Fibroblast of skin of back (primary cell): ENCODE results near the gene CNGA1.
"Not testable (repeated sequence)": the region's sequence is repeated elsewhere in the genome, so short reads cannot be mapped to it uniquely, and the experiment has no call there.

Experiments used
- DNase-seq: peaks from one replicate; pipeline ENCODE4 v3.0.0-alpha.2; 2013

CNGA1 gene

DNA sequence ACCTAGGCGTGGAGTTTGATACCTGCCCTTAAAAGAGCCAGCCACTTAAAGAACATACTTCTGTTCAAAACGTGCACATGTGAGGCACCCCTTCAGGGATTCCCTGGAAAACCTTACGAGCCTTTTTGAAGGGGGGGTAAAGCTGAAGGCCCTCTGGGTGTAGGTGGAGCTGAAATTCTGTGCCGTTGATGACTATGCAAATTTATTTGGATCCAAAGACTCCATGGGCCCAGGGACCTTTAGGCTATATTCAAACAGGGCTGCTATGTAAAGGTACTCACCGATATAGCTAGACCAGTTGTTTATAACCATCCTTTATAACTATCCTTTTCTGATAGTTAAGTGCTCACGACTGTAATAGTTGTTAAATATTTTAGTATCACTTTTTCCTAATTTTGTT, 61.8 kb downstream of the CNGA1 start:
- no peak for DNase-seq

DNA sequence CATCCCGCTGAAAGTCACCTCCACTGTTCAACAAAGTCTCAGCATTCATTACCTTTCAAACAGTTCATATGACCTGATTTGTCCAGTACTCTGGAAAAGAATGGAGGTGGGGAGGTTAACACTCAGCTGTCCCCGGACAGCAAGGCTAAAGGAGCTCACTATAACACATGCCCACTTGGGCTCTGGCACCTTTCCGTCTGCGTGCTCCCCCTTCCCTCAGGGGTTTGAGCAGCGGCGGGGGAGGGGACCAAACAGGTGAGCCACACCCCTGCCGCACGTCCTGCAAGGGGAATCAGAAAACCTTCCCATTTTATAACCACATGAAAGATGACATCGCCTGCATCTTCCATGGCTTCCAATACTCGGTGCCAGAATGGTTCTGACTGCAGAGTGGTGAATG, 62.2 kb downstream of the CNGA1 start:
- no peak for DNase-seq

DNA sequence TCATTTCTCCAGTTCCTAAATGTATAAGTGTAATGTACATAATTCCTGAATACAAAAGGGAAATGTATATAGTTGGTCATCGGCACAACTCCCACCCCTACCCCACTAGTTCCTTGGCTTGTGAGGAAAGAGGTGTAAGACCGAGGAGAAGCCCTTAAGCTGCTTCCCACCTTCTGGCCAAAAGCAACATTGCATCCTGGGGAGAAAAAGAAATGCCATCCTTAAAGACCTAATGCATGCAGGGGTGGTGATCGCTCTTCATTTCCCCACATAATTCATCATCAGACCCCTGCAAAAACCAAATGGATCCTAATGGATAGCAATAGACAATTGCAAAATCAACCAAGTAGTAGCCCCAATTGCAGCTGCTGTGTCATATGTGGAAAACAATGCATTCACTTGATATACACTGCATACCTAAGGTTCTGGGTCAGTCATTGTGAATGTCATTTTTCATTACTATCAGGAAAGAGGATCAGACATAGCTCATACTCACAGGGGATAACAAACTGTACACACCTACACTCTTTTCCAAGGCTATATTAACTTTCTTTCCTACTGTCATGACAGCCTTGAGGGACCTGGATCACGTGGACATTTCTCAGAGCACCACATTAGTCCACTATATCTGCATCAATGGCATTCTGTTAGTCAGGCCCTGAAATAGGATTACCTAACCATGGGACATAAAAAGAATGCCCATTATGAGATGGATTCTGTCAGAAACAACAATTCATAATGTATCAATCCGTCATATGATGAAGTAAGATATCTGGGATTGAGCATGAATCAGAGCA, 70.4 kb downstream of the CNGA1 start:
- no peak for DNase-seq

DNA sequence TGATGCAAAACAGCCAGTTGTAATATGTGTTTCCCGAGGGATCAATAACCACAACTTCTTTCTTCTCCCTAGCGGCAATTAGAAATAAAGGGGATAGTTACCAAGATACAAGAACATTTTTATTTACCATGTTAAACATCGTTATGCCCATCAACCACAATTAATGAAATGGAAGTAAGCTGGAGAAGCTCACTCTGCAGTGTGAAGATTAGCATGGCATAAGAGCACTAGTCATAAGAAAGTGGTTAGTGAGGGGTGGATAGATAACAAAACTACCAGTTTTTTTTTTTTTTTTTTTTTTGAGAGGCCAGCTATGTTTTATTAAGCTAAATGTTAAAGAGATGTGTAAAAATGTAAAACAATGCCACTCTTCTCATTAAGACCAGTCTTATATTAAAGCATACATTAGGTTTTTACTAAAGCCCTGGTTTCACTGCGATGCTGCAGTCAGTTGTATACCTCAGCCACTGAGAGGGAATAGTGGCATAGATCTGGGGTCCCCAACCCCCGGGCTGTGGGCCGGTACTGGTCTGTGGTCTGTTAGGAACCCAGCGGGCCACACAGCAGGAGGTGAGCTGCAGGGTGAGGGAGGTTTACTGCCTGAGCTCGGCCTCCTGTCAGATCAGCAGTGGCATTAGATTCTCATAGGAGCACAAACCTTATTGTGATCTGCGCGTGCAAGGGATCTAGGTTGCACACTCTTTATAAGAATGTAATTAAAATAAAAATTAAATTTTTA, 74.2 kb downstream of the CNGA1 start:
- DNase-seq = no peak

DNA sequence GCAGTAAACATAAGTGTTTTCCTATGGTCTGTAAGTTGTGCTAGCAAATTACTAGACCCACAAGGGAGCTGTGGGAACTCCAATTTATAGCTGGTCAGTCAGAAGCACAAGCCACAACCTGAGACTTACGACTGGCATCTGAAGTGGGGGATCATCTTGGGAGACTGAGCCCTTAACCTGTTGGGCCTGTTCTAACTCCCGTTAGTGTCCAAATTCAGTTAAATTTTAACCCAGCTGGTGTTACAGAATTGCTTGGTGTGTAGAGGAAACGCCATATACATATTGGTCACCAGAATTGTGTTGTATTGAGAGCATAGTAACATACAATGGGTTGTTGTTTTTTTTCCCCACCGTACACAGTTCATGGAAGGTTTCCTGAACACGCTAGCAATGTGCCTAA, 77.0 kb downstream of the CNGA1 start:
- DNase-seq = no peak

GRCh38 chr4:47936336-47936735, 80.1 kb downstream of the CNGA1 start:
- no peak for DNase-seq

DNA sequence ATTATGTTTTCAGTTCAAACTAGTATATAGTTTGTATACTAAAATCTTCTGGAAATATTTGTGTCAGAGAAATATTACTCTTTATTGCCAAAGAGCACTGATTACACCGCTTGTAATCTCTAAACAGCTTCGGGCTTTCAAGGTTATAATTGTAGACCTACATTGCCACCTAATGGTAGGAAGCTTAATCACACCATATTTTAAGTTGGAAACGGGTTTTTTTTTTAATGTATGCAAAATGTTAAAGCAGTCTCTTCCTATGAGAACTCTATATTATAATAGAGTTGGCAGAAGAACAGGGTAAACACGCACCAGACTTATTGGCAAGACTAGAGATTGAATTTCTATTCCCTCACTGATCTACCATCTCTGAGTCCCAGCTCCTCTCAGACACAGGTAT, 82.6 kb downstream of the CNGA1 start:
- DNase-seq = peak; percentile 45

DNA sequence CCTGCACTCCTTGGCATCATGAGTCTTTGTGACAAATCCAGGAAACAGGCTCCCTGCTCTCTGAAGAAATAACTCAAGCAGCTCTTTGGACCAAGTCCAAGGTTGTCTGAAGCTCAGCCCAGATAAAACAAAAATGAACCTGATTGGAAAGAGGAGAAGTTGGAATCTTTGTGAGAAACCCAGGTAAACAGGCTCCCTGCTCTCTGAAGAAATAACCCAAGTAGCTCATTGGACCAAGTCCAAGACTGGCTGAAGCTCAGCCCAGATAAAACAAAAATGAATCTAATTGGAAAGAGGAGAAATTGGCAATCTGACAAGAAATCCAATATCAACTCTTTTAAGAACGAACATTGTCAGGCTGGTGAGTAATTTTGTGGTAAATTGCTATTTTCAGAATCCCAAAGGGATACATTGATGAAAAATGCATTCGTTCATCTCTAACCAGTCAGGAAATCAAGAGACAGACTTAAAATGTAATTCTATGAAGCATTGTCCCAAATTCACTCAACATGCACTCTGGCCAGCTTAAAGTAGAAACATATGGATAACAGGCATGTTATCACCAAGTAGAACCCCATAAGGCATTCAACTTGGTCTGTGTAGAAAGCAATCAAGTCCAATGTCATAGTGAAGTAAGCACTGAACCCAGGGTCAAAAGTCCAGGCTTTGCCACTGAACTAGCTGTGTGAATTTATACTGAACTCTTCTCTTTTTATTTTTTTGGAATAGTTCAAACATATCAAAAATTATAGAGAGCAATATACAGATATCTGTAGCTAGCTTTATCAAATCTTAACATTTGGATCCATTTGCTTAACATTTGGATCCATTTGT, 85.3 kb downstream of the CNGA1 start:
- DNase-seq = peak; percentile 84

- no peak for DNase-seq
Measured at GRCh38 chr4:47929682-47930201, 86.7 kb downstream of the CNGA1 start.

- DNase-seq = peak; percentile 61
Measured at GRCh38 chr4:47926667-47927258, 89.7 kb downstream of the CNGA1 start.

- DNase-seq = not testable (repeated sequence)
Measured at GRCh38 chr4:47923261-47923608, 93.2 kb downstream of the CNGA1 start.

DNA sequence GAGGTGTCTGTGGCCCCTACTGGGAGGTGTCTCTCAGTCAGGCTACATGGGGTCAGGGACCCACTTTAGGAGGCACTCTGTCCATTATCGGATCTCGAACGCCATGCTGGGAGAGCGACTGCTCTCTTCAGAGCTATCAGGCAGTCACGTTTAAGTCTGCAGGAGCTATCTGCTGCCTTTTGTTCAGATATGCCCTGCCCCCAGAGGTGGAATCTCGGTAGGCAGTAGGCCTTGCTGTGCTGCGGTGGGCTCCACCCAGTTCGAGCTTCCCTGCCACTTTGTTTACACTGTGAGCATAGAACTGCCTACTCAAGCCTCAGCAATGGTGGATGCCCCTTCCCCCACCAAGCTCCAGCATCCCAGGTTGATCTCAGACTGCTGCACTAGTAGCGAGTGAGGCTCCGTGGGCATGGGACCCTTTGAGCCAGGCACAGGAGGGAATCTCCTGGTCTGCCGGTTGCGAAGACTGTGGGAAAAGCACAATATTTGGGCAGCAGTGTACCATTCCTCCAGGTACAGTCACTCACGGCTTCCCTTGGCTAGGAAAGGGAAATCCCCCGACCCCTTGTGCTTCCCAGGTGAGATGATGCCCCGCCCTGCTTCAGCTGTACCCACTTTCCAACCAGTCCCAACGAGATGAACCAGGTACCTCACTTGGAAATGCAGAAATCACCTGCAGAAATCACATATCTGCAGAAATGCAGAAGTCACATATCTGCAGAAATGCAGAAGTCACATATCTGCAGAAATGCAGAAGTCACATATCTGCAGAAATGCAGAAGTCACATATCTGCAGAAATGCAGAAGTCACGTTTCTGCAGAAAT, 93.8 kb downstream of the CNGA1 start:
- not testable (repeated sequence) for DNase-seq

- DNase-seq = not testable (repeated sequence)
Measured at GRCh38 chr4:47917163-47917562, 99.3 kb downstream of the CNGA1 start.

GRCh38 chr4:47915378-47915777, 101.1 kb downstream of the CNGA1 start:
- no peak for DNase-seq

- no peak for DNase-seq
Measured at GRCh38 chr4:47914926-47915237, 101.6 kb downstream of the CNGA1 start.

- peak; percentile 98 for DNase-seq
Measured at GRCh38 chr4:47914220-47914925, 102.1 kb downstream of the CNGA1 start, which contains the start of gene NFXL1. TSS of gene NFXL1 (minus strand) at chr4:47914583. CDS start at chr4:47914203, 380 bp downstream.

GRCh38 chr4:47913861-47914219, 102.6 kb downstream of the CNGA1 start:
- DNase-seq = peak; percentile 3

DNA sequence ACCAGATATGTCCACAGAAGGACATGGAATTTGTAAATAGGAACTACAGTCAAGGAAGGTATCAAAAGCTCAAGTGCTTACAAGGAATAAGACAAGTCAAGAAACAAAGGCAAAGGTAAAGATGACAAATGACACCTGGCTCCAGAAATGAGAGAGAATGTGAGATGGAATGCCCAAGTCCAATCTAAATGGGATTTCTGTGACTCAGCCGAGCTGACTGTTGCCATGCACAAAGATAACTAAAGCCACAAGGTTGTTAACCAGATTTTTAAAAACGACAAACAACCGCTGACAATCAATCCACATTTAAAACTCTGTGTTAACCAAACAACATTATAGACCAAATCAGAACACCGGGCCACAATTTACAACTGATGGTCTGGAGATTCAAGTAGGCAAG, 103.2 kb downstream of the CNGA1 start:
- peak; percentile 33 for DNase-seq

DNA sequence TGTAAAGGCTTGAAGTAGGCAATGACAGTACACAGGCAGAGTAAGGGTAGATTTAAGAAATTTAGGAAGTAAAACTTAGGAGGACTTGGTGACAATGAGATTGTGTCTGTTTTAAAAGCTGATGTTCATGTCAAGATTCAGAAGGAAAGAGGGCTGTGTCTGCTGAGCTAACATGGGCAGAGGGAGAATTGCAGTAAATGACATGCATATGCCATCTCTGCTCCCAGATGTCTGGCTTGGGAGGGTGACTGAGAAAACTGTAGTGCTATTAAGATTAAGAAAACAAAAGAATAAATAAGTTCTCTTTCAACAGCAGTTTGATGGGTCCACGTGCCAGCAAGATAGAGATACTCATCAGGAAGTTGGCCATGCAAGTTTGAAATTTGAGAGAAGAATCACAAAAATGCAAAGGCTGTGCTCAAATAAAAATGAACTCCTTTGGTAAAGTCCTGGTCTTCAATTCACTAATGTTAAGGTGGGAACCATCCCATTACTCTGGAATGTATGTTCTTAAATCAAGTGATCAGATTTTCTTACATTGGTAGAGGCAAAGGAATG, 109.3 kb downstream of the CNGA1 start:
- DNase-seq = no peak

DNA sequence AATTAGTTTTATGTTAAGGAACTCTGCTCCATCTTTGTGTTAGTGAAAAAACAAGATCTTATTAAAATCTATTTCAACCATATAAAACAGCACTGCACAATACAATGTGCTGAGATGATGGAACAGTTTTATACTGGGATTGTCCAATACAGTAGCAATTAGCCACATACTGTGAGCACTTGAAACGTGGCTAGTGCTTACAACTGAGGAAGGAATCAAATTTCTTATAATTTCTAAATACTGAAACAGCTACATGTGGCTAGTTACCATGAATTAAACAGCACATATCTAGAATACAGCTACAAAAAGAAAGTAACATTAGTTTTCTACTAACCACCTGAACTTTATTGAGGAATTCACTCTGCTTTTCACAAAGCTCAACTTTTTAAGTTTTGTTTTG, 116.8 kb downstream of the CNGA1 start:
- no peak for DNase-seq

DNA sequence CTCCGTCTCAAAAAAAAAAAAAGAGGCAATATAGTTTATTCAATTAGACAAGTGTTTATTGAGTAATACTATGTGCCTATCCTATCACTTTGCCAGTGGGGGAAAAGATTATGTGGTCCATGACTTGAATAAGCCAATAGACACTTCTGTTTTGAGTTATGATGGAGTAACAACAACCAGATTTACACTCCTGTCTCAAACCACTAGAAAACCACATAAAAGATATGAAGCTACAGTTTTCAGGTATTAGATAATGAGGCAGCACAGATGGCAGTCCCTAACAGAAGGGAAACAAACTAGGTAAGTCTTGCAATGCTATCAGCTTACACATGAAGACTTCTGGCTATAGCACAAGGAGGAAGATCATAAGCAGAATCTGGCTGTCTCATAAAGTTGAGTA, 124.6 kb downstream of the CNGA1 start:
- DNase-seq = no peak
